KBM-7 (cell line): ENCODE data around the gene PACC1.
"Not testable (repeated sequence)": the region's sequence is repeated elsewhere in the genome, so short reads cannot be mapped to it uniquely, and the experiment has no call there.

Experiments used
- DNase-seq: peaks from one replicate; pipeline ENCODE4 v3.0.0-alpha.2; 2015
- in situ Hi-C: fragments of 300-500 bp; cut with MboI; formaldehyde crosslinking; loops from 2 replicates; pipeline ENCODE4 v1.14.3; 2020; ENCODE audit warnings: low sequenced_read_pairs, low pct_unique_long_range_greater_than_20kb, mixed read lengths

PACC1 gene

GRCh38 chr1:212410231-212410820 is 4.4 kb downstream of the PACC1 start:
- in situ Hi-C loops, result no loop called here
- peak; percentile 74 for DNase-seq

- DNase-seq, result no peak
- in situ Hi-C loops, result no loop called here
Measured at GRCh38 chr1:212402666-212403321, 11.9 kb downstream of the PACC1 start.

- no peak for DNase-seq
Measured at GRCh38 chr1:212401838-212402582, 12.7 kb downstream of the PACC1 start.

DNA sequence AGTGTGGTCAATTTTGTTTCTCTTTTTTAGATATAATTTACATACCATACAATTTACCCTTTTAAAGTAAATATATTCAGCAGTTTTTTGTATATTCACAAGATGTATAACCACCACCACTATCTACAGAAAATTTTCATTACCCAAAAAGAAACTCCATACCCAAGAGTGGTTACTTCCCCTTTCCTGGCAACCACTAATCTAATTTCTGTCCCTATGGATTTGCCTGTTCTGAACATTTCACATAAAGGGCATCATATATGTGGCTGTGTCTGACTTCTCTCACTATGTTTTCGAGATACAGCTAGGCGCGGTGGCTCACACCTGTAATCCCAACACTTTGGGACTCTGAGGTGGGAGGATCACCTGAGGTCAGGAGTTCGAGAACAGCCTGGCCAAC is 13.6 kb downstream of the PACC1 start:
- DNase-seq, result no peak
- in situ Hi-C loops, result no loop called here

More at GRCh38 chr1:212401838-212402582, 12.7 kb downstream of the PACC1 start:
- in situ Hi-C loops, result no loop called here

DNA sequence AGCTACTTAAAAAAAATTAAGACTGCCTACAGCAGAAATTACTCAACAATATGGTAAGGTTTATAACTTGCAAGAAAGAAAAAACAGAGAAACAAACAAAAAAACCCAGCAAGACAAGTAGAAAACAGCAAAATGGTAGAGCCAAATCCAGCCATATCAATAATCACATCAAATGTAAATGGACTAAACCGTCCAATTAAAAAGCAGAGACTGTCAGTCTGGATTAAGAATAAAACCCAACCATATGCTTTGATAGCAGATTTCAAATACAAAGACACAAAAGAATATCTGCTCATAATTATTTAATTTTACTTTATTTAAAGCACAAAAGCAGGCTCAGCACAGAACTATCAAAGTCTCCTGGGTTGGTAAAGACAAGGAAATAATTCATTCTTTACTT is 17.5 kb downstream of the PACC1 start:
- DNase-seq, result no peak
- in situ Hi-C loops, result no loop called here

DNA sequence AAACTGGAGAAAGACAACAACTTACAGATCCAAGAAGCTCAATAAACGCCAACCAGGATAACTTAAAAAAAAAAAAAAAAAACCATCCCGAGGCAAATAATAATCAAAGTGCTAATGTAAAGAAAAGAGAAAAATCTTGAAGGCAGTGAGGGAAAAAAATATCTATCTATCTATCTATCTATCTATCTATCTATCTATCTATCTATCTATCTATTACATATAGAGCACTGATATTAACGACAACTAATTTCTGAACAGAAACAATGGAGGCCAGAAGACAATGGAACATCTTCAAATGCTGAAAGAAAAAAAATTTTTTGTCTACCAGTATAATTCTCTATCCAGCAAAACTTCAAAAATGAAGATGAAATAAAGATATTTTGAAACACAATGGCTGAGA is 18.0 kb downstream of the PACC1 start:
- in situ Hi-C loops, result no loop called here
- DNase-seq, result no peak

GRCh38 chr1:212395678-212396437 is 18.8 kb downstream of the PACC1 start:
- in situ Hi-C loops, DNase-seq: not testable (repeated sequence)

GRCh38 chr1:212388985-212389716 is 25.5 kb downstream of the PACC1 start:
- in situ Hi-C loops, result no loop called here
- DNase-seq, result no peak

DNA sequence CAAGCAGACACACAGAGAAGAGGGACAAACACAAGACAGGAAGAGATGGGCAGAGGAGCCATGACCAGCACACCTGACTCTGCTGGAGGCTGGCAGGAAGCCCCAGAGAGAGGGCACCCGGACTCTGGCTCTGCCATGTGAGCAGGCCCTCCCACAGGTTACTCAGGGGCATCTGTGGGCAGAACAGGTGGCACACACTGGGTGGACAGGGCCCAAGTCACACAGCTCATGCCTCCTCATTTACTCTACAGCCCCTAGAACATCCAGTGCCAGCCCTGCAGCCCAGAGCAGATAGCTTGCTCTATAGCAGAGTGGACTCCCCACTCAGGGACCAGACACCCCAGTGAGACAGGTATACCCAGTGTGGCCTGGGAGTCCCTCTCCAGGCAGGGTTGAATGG is 28.7 kb downstream of the PACC1 start:
- DNase-seq, result no peak
- in situ Hi-C loops, result no loop called here

DNA sequence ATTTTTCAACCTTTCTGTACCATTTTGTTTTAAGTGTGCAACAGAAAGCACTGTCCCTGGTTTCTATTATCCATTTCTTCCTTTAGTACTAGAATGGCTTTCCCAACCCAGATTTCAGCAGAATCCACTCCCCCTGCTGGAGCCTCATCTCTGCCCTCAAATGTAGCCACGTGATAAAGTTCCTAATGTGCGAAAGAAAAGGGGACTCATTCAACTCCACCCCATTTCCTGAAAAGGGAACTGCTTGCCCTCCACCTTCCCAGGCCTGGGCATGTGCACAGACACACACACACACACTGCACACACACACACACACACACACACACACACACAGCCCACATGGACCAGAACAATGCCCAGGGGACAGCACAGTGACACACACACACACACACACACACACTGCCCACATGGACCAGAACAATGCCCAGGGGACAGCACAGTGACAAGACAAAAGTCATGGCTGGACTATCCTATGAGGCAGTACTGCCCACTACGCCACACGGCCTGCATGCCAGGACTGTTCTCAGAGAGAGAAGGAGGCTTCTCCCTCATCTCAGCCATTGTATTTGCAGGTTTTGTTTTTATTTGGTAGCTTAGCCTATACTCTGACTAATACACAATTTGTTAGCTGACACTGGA is 33.2 kb downstream of the PACC1 start:
- DNase-seq, result no peak
- in situ Hi-C loops, result no loop called here

GRCh38 chr1:212379366-212379765 is 35.3 kb downstream of the PACC1 start:
- no peak for DNase-seq
- in situ Hi-C loops, result no loop called here

- no peak for DNase-seq
- in situ Hi-C loops, result no loop called here
Measured at GRCh38 chr1:212377644-212378043, 37.0 kb downstream of the PACC1 start.

- no peak for DNase-seq
- in situ Hi-C loops, result no loop called here
Measured at GRCh38 chr1:212375986-212376385, 38.7 kb downstream of the PACC1 start.

DNA sequence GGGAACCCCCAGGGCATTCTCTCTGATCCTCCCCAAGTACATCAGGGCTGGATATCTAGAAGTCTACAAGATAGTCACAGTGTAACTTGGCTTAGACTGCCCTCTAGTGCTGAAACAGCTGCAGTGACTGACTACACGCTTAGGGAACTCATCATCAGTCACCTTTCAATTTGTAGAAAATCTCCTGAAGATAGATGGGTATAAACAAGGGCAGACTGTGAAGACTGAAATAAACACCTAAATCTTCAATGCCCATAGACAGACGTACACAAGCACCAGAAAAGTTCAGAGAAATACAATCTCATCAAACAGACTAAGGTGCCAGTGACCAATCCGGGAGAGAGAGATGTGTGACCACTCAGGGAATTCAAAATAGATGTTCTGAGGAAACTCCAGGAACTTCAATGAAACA is 46.6 kb downstream of the PACC1 start:
- DNase-seq, result peak; percentile 74
- in situ Hi-C loops, result loop anchor here (25.0 kb wide), 1 partner anchor 681 kb away; the partner anchor contains the start of gene NEK2

GRCh38 chr1:212367474-212368072 is 47.1 kb downstream of the PACC1 start:
- in situ Hi-C loops, result loop anchor here (25.0 kb wide), 1 partner anchor 680 kb away; the partner anchor contains the start of gene NEK2
- no peak for DNase-seq

DNA sequence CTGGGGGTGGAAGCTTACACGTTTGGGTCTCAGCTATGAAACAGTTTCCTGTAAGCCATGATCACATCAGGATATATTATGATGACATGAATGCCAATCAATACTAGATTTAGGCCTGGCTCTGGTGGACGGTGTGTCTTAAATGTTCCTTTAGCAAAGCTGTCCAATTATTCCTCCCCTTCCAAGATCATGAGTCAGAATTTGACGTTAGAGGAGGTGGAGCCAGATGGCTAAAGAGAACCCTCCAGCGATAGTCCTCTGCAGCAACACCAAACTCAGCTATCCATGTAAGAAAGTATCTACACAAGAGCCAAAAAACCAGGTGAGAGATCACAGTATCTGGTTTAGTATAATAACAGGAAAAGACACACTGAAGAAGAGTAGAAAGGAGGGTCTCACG is 47.8 kb downstream of the PACC1 start:
- in situ Hi-C loops, result loop anchor here (25.0 kb wide), 1 partner anchor 680 kb away; the partner anchor contains the start of gene NEK2
- DNase-seq, result no peak

DNA sequence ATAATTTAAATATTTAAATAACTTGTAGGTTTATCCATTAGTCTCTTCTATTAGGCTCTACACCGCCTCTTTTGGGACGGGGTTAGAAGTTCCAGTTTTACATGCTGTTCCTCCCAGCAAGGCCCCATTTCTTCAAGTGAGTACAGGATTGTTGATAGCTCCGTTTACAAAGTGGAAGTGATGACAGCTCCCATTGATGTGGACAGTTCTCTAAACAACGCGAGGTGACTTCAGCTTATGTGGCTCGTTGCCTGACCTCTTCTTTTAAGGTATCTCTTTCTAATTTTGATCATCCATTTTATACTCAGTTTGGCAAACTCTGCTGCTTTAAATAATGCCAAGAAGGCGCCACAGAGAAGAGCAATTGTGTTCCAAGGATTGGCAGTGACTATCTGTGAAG is 49.7 kb downstream of the PACC1 start:
- DNase-seq, result no peak
- in situ Hi-C loops, result loop anchor here (25.0 kb wide), 1 partner anchor 678 kb away; the partner anchor contains the start of gene NEK2
